HG03095 (cell line): ENCODE measurements around the gene MIEF1.

ENCODE experiments used
- ATAC-seq: cut with Tn5 transposase; IDR thresholded peaks from one replicate; pipeline ENCODE4 v1.9.1; 2021; ENCODE audit warnings: moderate library complexity; ENCODE audit not compliant: unreplicated experiment

Gene MIEF1

GRCh38 chr22:39470451-39471291 is 31.4 kb upstream of the MIEF1 start:
- no peak for ATAC-seq

- ATAC-seq, result no peak
These were observed 30.5 kb upstream of the MIEF1 start for GRCh38 chr22:39471381-39472141.

GRCh38 chr22:39472570-39473556 is 29.2 kb upstream of the MIEF1 start:
- no peak for ATAC-seq

GRCh38 chr22:39473851-39474250 is 28.2 kb upstream of the MIEF1 start:
- no peak for ATAC-seq

GRCh38 chr22:39474351-39475111 is 27.6 kb upstream of the MIEF1 start:
- ATAC-seq, result no peak

- no peak for ATAC-seq
These were observed 26.8 kb upstream of the MIEF1 start for GRCh38 chr22:39475337-39475736.

- no peak for ATAC-seq
These were observed 26.2 kb upstream of the MIEF1 start for GRCh38 chr22:39475902-39476301.

GRCh38 chr22:39476664-39477063 is 25.4 kb upstream of the MIEF1 start:
- ATAC-seq, result no peak

GRCh38 chr22:39477542-39477941 is 24.5 kb upstream of the MIEF1 start:
- ATAC-seq, result no peak

GRCh38 chr22:39478441-39478850 is 23.6 kb upstream of the MIEF1 start:
- no peak for ATAC-seq

GRCh38 chr22:39479254-39479653 is 22.8 kb upstream of the MIEF1 start:
- ATAC-seq, result no peak

GRCh38 chr22:39480557-39480956 is 21.5 kb upstream of the MIEF1 start:
- no peak for ATAC-seq

- no peak for ATAC-seq
These were observed 21.0 kb upstream of the MIEF1 start for GRCh38 chr22:39481054-39481453.

GRCh38 chr22:39481595-39481994 is 20.5 kb upstream of the MIEF1 start:
- no peak for ATAC-seq

GRCh38 chr22:39482768-39483167 is 19.3 kb upstream of the MIEF1 start:
- ATAC-seq, result no peak

- ATAC-seq, result no peak
These were observed 14.9 kb upstream of the MIEF1 start for GRCh38 chr22:39486951-39487825.

GRCh38 chr22:39487826-39488520 is 14.1 kb upstream of the MIEF1 start:
- ATAC-seq, result no peak

GRCh38 chr22:39488563-39489083 is 13.5 kb upstream of the MIEF1 start:
- ATAC-seq, result no peak
